Measurements from ENCODE around the gene GLIS2.
A peak's percentile ranks its signal among the peaks of the same experiment; 100 is the strongest.

The GLIS2 gene

GRCh38 chr16:4316108-4316863 lies 419 bp downstream of the GLIS2 start:
- no peaks in the 10 kb centered on the region for H3K9me3 Mint-ChIP-seq
- peak overlapping the region; percentile 85 for H3K4me3 Mint-ChIP-seq
- no peak for TF ChIP-seq CTCF (IDR thresholded peaks at IDR 0.05)
- peak; percentile 60 for DNase-seq
- no peak overlapping the region for H3K27ac Mint-ChIP-seq
- H3K4me1 Mint-ChIP-seq, result peaks cover 42% of the 10 kb centered on the region
- no peaks in the 10 kb centered on the region for H3K36me3 Mint-ChIP-seq (ENCODE audit: low read depth)
- peaks cover 4% of the 10 kb centered on the region for H3K27me3 Mint-ChIP-seq (ENCODE audit: low read depth, poor library complexity)

GRCh38 chr16:4316864-4317531 lies 1.1 kb downstream of the GLIS2 start:
- peak overlapping the region; percentile 85 for H3K4me3 Mint-ChIP-seq
- H3K9me3 Mint-ChIP-seq, result no peaks in the 10 kb centered on the region
- H3K4me1 Mint-ChIP-seq, result peaks cover 43% of the 10 kb centered on the region
- no peak overlapping the region for H3K27ac Mint-ChIP-seq
- H3K36me3 Mint-ChIP-seq (ENCODE audit: low read depth), result no peaks in the 10 kb centered on the region
- peaks cover 4% of the 10 kb centered on the region for H3K27me3 Mint-ChIP-seq (ENCODE audit: low read depth, poor library complexity)
- no peak for DNase-seq
- TF ChIP-seq CTCF (IDR thresholded peaks at IDR 0.05), result no peak

- H3K36me3 Mint-ChIP-seq (ENCODE audit: low read depth), result no peaks in the 10 kb centered on the region
- no peak for TF ChIP-seq CTCF (IDR thresholded peaks at IDR 0.05)
- peaks cover 4% of the 10 kb centered on the region for H3K27me3 Mint-ChIP-seq (ENCODE audit: low read depth, poor library complexity)
- peaks cover 47% of the 10 kb centered on the region for H3K4me1 Mint-ChIP-seq
- peak overlapping the region; percentile 85 for H3K4me3 Mint-ChIP-seq
- peak; percentile 65 for DNase-seq
- H3K27ac Mint-ChIP-seq, result peak overlapping the region; percentile 98
- H3K9me3 Mint-ChIP-seq, result no peaks in the 10 kb centered on the region
Measured at GRCh38 chr16:4317532-4318450, 1.9 kb downstream of the GLIS2 start.

- DNase-seq, result no peak
- Mint-ChIP-seq H3K27me3 (ENCODE audit: low read depth, poor library complexity) (no peaks in the 10 kb centered on the region), H3K36me3 (ENCODE audit: low read depth) (no peaks in the 10 kb centered on the region), H3K4me3 (peak overlapping the region; percentile 85), H3K27ac (peak overlapping the region; percentile 98), H3K9me3 (no peaks in the 10 kb centered on the region), H3K4me1 (peaks cover 47% of the 10 kb centered on the region)
- no peak for TF ChIP-seq CTCF (IDR thresholded peaks at IDR 0.05)
Measured at GRCh38 chr16:4318451-4318910, 2.6 kb downstream of the GLIS2 start.

GRCh38 chr16:4318967-4319366 lies 3.1 kb downstream of the GLIS2 start:
- Mint-ChIP-seq H3K27ac (no peak overlapping the region), H3K36me3 (ENCODE audit: low read depth) (no peaks in the 10 kb centered on the region), H3K9me3 (no peaks in the 10 kb centered on the region), H3K4me3 (peak overlapping the region; percentile 68), H3K4me1 (peaks cover 52% of the 10 kb centered on the region), H3K27me3 (ENCODE audit: low read depth, poor library complexity) (no peaks in the 10 kb centered on the region)
- TF ChIP-seq CTCF (IDR thresholded peaks at IDR 0.05), result no peak
- no peak for DNase-seq

All from nephron progenitor cell (in vitro differentiated cells).